Activated CD4-positive, alpha-beta T cell treated with anti-CD3 and anti-CD28 coated beads, Interleukin-2, amount 50 U/mL, for 1 hour (primary cell): ENCODE measurements around the gene TMEM184A.

ENCODE experiments used
- DNase-seq: peaks from one replicate; pipeline ENCODE4 v3.0.0-alpha.2; 2020

Gene TMEM184A

DNA sequence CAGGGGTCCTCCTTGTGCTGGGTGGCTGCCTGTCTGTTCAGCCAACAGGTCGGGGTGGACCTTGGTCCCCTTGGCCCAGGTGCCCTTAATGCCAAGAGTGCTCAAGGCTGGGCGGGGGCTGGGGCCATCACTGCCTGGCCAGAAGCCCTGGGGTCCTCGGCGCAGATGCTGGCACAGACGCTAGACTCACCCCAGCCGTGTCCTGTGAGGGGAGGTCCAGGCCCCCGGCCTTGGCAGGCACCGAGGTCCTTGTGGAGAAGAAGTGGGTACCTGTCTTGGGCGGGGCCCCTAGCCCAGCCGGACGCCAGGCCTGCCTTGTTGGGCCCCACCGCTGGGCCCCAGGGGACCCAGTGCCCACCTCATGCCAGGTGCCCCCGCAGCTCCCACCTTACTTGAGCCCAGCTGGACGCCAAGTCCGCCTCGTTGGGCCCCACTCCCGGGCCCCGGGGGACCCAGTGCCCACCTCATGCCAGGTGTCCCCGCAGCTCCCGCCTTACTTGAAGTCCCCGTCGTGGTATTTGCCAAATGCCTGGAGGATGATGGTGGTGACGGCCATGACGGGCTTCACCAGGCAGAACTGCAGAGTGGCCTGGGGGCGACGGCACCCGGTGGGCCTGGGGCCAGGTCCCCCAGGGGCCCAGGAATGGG is 6.5 kb downstream of the TMEM184A start:
- no peak for DNase-seq

DNA sequence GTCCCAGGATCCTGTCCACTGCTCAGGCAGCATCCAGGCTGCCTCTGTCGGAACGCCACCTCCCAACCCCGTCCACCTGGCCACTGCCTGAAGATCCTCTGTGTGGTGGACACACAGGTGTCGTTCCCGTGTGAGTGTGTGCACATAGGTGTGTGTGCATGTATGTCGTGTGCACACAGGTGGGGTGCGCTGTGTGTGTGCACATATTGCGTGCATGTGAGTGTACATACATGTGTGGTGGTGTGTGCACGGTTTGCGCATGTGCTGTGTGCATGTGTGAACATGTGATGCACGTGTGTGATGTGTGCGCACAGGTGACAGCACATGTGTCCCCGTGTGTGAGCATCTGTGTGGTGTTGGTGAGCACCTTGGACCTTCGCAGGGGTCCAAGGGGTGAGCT is 7.1 kb downstream of the TMEM184A start:
- DNase-seq, result no peak

DNA sequence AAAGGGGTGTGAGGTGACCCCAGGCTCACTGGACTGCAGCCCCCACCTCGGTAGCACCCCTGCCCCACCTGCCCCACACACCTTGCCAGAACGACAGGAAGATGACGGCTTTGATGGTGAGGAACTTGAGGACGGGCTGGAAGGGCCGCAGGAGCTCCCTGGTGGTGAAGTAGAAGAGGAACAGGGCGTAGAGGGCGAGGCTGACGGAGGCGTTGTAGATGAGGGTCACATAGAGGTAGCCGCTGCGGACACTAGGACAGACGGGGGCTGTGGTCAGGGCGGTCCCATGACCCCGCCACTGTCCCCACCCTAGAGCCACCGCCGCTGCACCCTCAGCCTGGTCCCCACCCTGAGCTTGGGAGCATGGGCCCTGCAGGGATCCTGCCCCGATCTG is 7.6 kb downstream of the TMEM184A start:
- no peak for DNase-seq

DNA sequence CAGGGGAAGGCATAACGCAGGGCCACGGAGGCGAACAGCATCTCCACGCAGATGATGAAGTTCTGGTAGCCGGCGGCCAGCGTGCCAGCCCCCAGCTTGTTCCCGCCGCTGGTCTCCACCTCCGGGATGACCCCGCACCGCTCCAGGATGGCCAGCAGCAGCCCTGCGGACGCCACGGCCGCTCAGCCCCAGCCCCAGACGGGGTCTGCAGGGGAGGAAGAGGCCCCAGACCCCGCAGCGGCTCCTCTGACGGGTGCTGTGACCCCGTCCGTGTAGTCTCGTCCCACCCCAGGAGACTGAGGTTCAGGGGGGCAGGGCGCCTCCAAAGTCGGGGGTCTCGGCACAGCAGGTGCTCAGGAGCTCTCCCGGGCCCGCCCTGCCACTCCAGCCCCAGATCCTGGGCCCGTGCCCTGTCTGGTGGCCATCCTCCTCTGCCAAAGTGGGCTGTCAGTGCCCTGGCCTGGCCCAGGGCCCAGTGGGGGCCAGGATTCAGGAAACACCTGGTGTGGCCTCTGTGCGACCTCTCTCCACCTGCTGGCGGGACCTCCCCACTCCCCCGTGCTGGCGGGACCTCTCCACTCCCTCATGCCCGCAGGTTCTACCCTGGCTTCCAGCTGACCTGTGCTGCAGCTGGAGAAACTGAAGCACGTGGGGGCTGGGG is 8.1 kb downstream of the TMEM184A start:
- no peak for DNase-seq

DNA sequence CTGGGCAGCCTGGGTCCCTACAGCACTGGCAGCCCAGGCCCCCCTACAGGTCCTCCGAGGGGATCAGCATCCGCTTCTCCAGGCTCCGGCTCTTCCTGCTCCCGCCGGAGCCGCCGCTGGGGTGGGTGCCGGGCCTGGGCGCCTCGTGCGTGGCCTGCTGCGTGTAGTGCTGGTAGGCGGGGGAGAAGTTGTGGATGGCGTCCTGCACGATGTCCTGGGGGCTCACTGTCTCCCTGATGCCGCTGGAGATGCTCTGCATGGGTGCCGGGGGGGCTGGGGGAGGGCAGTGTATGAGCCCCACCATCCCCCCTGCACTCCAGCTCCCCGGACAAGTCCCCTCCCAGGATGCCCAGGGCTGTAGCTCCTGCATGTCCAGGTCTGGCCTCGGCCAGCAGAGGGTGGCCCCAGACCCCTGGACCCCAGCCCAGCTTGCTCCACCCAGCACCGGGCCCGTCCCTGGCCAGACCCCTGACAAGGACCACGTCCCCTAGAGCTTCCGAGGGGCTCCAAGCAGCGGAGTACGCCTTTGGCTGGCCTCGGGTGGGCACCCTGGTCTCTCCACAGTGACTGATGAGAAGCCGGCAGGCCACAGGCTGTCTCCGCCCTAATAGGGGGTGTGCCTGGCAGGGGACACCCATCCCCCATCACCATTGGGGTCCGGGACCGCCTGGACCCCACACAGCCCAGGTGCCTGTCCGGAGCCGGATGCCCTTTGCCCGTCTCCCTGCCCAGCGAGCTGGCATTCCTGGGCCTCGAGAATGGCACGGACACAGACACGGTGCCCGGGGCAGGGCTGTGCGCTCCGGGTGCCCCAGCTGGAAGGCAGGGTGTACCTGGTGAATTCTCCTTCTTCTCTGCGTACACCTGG is 8.9 kb downstream of the TMEM184A start:
- DNase-seq, result no peak

DNA sequence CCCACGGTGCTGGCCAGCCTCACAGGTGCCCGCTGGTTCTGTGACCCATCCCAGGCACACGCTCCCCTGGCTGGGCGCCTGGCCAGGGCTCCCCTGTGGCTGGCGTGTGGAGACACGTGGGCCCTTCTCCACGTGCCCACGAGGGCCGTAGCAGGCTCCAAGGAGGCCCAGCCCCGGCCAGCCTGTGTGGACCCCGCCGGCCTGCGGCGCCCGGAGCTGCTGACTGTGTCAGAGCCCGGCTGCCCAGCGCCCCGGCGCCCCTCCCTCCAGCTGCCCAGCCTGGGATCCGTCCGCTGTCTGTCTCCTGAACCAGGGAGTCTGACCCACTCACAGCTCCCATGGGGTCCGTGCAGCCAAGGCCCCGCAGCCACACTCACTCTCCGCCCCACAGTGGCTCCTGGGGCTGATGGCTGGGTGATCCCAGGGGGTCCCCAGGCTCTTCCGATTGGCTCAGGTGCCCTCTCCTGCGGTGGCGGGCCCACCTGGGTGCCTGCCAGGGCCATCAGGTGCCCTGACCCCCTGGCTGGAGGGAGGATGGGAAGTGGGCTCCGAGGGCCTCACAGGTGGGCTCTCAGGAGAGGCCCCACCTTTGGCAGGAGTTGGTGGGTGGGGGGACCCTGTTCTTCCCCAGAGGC is 9.6 kb downstream of the TMEM184A start:
- no peak for DNase-seq

DNA sequence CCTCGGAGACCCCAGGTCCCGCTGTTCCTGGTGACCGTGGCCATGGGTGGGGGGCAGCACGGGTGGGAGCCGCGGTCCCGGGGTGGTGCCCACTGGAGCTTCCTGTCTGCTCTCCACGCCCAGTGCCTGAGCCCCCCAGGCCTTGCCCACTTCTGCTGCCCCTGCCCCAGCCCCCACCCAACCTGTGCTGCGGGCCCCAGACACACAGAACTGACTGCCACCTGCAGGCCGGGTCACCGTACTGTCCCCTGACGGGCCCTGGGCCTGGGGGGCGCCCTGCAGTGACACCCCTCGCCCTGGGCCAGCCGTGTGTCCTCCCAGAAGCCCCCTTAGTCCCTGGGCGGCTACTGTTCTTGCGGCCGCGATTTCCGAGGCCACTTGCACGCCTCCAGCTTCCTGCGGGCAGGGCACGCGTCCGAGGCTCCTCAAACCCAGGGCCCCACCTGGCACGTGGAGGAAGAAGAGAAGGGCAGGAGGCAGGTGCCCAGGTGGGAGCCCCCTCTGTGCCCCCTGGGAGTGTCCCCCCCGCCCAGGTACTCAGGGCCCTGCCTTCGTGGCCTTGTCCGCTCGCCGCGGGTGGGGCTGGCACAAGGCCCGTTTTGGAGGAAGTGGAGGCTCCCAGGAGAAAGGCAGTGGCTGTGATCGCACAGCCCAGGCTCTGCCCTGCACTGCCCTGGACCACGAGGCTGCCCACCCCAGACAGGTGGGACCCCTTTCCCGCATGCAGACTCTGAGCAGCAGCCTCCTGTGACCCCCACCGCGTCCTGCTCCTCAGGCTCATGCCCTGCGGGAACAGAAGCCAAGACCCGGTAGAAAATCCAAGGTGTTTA is 10.4 kb downstream of the TMEM184A start:
- DNase-seq, result no peak

DNA sequence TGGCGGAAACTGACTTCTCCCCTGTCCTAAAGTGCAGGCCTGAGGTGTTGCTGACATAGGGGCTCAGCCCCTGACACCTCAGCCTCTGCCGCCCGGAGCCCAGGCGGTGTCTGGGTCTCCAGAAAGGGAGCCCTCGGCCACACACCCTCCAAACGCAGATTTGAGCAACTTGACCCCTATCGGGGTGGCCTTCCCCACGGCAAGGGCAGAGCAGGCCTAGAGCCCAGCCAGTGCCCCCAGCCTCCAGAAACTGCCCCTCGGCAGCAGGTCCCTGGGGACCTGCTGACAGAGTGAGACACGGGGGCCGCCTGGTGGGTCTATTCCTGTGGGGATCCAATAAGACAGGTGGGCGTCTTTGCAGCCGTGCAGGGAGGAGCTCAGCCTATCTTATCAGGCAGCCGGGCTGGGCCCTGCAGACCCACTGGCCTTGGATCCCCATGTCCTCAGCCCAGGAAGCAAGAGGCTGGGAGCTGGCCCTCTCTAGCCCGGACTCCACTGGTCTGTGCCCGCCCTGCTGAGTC is 11.0 kb downstream of the TMEM184A start:
- no peak for DNase-seq

DNA sequence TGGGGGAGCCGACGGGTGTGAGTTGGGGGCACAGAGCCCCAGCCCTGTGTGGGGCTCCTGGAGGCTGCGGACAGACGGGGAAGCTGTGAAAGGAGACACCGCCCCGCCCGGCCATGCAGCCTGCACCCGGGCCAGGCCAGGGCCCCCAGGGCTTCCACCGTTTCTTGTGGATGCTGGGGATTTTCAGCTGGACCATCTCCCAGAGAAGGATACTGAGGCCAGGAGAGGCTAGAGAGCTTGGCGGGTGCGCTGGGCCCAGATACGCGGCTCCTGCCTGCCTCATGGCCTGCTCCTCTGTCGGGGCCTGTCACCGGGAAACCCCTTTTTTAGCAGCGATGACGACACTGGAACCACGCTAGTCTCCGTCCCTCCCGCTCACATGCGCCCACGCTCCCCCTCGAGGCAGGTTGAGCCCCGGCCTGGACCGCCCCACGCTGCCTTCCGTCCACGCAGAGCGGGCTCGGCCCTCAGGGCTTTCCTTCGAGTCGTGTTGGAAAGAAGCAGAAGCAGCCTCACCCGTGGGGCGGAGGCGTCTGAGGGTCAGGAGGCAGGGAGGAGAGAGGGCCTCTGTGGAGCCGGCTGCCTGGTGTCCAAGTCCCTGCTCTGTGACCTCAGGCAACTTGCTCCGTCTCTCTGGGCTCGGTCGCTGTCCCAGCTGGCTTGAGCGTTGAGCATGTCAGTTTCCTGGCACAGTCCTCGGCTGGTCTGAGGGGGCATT is 11.7 kb downstream of the TMEM184A start:
- no peak for DNase-seq

DNA sequence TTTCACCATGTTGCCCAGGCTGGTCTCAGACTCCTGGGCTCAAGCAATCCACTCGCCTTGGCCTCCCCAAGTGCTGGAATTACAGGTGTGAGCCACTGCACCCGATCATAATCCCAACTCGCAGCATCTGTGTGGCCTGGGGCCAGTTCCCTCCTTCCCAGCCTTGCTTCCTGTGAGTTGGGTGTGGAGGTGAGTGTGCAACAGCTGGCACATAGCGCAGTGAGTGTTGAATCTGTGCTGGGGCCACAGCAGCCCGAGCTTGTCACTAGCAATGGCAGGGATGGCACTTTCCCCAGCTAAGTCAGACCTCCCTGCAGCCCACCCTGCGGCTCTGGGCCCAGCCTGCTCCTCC is 12.2 kb downstream of the TMEM184A start:
- no peak for DNase-seq

DNA sequence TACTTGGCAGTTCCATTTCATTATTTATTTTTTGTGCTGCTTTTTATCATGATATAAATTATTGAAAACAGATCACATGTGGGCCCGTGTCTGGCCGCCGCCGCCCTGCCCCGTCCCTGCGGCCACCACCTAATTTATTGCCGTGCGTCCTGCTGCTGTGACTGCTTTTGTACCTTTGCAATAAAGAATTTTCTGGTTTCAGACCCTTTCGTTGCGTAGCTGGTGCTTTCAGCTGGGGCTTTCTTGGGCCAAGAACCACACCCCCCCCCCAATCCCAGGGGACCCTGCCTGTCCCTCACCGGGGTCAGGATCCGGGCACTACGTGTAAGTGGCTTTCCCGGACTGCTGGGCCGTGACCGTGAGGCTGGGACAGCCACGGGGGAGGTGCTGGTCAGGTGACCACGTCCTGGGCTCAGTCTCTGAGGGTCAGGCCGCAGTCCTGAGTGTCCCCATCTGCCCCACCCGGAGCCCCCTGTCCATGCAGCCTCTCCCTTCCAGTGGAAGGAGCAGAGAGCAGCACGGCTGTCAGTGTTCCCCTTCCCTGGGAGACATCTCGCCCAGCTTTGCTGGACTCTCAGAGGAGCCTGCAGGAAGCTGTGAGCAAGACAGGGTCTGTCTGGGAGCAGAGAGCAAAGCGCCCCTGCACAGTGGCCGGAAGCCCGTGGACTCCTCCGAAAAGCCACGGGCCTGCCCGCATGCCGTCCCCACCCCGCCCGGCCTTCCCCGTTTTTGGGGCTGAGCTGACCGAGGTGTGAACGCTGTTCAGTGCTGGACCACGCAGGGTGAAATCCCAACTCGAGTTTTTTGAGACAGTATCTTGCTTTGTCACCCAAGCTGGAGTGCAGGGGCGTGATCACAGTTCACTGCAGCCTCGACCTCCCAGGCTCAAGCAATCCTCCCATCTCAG is 12.9 kb downstream of the TMEM184A start:
- DNase-seq, result no peak

DNA sequence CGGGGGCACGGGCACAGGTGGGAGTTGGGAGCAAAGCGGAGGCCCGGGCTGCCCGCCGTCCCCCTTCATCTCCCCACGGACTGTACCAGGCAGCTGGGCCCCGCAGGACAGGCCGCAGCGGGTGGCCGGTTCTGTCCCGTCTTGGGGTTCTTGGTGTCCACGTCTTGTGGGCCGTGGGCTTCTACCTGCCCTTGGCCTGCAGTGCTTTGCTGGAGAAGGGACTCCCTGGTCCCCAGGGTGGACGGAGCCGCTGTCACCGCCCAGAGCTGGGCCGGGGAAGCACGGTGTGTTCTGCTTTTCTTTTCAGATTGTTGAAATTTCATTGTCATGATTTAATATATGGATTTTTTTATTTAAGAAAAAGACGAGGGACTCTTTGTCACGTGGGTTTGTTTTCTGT is 13.7 kb downstream of the TMEM184A start:
- no peak for DNase-seq

DNA sequence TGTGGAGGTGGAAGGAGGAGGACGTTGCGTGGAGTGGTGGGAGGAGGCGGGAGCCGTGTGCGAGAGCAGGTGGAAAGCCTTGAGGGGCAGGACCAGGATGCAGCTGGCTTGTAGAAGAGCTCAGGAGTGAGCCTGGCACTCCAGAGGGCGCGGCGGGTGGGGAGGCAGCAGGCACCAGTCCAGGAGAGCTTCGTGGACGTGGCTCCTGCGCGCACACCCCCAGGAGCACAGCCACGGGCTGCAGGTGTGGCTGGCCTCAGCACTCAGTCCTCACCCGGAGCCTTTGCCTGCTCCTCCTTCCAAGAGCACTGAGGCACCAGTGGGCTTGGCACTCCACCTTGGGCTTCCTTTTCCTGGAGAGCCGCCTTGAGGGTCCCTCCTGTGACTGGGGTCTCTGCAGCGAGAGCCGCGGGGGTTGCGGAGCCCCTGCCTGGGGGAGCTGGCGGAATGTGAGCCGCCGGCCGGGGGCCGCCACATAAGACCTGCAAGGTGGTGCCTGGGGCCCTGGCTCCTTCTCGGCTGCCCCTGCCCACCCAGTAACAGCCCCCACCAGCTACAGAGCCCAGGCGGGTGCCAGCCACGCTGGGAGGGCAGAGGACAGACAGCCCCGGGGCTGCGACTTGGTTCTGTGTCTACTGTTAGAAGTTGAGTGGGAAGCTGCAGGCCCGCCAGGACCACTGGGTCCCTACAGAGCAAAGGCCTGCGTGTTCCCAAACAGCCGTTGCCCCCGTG is 14.4 kb downstream of the TMEM184A start:
- no peak for DNase-seq

DNA sequence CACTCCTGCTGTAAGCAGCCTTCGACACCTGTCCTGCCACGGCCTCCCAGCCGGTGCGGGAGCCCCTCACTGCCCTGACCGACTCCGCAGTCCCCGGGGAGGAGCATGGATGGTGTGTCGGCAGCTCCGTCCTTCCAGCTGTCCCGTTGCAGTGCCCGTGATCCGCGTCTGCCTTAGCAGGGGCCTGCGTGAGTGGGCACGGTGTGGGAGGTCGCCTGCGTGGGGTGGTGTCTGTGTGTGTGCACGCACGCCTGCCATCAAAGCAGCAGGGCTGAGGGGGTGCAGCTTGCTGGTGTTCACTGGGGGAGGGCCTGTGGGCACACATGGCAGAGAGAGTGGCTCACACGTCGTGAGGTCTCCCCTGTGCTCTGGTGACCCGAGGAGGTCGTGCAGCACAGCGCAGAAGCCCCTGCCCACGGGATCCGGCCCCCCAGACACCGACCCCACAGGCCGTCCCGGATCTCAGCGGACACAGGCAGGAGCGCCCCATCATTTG is 15.2 kb downstream of the TMEM184A start:
- no peak for DNase-seq

DNA sequence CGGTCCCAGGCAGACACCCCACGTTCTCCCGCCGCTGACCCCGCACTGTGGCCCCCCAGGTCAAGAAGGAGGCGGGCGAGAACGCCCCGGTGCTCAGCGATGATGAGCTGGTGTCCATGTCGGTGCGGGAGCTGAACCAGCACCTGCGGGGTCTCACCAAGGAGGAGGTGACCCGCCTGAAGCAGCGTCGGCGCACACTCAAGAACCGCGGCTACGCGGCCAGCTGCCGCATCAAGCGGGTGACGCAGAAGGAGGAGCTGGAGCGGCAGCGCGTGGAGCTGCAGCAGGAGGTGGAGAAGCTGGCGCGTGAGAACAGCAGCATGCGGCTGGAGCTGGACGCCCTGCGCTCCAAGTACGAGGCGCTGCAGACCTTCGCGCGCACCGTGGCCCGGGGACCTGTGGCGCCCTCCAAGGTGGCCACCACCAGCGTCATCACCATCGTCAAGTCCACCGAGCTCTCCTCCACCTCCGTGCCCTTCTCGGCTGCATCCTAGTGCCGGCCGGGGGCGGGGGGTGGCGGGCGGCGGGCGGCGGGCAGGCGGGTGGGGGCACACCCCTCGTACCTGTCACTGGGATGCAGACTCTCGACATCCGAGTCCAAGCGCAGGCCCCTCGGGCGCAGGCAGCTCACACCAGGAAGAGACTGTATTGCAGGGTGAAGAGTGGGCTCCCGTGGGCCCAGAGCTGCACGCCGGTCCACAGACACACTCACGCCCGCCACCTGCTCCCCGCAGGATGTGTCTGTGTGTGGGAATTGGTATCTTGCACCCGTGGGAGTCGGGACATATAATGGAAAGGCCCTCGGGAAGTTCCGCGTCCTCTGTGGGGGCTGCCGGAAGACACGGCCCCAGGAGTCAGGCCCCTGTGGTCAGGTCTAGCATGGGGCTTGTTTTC is 15.9 kb downstream of the TMEM184A start:
- no peak for DNase-seq

DNA sequence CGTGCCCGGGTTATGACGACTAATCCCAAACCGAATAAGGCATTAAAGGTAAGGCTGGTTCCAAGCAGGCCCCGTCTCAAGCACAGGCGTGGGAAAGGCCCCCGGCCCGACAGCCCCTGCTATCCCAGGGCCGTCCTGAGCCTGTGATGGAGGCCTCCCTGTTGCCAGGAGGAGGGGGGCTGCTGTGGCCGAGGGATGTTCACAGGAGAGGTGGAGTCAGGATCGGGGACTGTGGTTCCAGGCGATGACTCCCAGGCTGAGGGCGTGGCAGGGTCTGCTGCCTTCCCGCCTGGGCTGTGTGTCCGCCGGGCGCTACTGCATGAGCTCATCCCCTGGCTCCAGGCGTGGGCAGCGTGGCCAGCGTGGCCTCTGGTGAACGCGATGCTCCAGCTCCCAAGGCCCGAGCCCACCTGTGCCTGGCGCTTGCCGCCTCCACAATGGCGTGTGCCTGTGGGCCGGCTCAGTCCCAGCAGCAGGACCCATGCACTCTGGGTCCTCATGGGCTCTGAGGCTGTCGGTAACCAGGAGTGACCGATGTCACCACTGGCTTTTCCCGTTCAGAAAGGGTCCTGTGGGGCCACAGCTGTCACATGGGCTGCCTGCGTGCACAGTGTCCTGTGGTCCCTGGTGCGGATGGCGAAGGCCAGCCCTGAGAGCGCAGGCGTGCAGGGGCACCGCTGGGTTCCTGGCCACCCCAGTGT is 16.7 kb downstream of the TMEM184A start:
- DNase-seq, result no peak

DNA sequence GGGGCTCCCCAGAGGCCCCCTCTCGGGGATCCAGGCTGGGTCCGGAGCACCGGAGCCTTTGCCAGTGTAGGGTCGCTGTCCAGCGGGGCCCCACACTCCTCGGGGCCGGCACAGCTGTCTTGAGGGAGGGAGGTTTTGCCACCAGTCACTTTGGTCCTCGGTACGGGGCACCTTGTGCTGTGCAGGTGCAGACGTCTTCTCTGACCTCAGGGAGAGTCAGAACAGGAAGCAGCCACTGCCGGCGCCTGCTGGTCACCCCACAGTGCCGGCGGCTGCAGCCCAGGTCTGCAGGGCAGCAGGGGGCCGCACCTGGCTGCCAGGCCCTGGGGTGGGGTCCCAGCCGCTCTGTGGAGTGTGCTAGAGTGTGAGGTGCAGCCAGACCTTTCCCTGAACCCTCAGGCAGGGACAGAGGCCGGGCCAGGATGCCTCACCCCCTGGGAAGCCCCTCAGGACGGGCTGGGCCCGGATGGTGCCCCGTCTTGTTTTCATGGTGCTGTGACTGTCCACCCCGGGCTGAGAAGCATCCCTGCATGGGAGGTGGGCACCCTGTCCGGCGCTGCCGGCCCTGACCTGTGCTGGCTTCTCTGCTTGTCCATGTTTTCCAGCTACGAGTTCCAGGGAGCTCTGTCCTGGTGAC is 17.3 kb downstream of the TMEM184A start:
- no peak for DNase-seq
